Keratinocyte (primary cell): ENCODE measurements around the gene SIM1.

Source experiments
- EZH2 ChIP-seq: IDR thresholded peaks from one replicate; pipeline ENCODE4 v1.6.1; 2012; ENCODE audit warnings: inconsistent platforms, mild to moderate bottlenecking, low read length, moderate library complexity
- TF ChIP-seq, protein P1 (sequence below), 3 experiments: IDR thresholded peaks in 1 of 3; conservative IDR thresholded peaks in 1 of 3; optimal IDR thresholded peaks in 1 of 3; 2 replicates in 2 of 3; 3 replicates in 1 of 3; pipeline versions ENCODE3 to v1.5.1; 2011; ENCODE audit warnings: low read length in 3 of 3, mild to moderate bottlenecking in 3 of 3, moderate library complexity in 2 of 3, control low read depth in 1 of 3, inconsistent platforms in 1 of 3; ENCODE audit not compliant: insufficient read depth in 2 of 3; ENCODE audit errors: extremely low read depth in 1 of 3

DNA sequence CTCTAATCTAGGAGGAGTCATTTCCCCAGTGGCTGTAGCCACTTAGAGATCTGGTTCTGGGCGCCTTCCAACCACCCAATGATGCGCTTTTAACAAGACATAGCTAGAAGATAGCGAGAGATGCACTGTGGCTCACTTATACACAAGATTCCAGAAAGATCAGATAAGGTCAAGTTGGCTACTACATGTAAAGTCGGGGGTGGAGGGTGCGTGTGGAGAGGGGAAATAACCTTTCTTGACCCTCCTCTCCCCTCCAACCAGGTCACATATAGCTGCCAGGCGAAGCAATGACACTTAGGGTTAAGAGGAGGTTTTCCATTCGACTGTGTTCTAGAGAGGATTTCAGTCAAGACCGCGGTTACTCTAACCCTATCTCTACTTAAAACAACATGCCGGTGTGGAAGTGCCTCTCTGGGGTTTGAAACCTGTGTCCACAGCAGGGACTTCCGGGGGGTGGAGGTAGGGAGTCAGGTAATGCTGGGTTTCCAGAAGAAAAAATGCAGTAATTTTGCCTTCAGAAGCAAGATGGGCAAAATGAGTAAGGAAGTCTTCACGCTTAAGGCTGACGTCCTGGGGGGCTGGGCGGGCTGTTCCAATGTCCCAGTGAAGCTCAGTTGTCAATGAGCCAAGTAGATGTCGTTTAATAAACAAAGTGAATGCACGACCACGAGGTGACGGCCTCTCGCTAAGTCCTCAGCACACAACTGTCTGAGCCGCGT, 1.8 kb upstream of the SIM1 start:
- TF ChIP-seq, protein P1, sequence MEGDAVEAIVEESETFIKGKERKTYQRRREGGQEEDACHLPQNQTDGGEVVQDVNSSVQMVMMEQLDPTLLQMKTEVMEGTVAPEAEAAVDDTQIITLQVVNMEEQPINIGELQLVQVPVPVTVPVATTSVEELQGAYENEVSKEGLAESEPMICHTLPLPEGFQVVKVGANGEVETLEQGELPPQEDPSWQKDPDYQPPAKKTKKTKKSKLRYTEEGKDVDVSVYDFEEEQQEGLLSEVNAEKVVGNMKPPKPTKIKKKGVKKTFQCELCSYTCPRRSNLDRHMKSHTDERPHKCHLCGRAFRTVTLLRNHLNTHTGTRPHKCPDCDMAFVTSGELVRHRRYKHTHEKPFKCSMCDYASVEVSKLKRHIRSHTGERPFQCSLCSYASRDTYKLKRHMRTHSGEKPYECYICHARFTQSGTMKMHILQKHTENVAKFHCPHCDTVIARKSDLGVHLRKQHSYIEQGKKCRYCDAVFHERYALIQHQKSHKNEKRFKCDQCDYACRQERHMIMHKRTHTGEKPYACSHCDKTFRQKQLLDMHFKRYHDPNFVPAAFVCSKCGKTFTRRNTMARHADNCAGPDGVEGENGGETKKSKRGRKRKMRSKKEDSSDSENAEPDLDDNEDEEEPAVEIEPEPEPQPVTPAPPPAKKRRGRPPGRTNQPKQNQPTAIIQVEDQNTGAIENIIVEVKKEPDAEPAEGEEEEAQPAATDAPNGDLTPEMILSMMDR (optimal IDR thresholded peaks at IDR 0.05 in 1 of 3, IDR thresholded peaks at IDR 0.05 in 1 of 3, conservative IDR thresholded peaks at IDR 0.05 in 1 of 3; ENCODE audit: extremely low read depth in 1 of 3, insufficient read depth in 2 of 3, low read length in 3 of 3), result no peak
- TF ChIP-seq EZH2, result peak; percentile 92
